NT2/D1 (cell line): ENCODE measurements around the gene ERCC1.

Source experiments
- YY1 ChIP-seq: IDR thresholded peaks from 2 replicates; pipeline ENCODE4 v1.6.1; 2011; ENCODE audit not compliant: insufficient read length, insufficient read depth
- ZNF274 ChIP-seq: IDR thresholded peaks from 2 replicates; pipeline ENCODE4 v1.6.1; 2011; ENCODE audit warnings: mild to moderate bottlenecking, low read depth, low read length

DNA sequence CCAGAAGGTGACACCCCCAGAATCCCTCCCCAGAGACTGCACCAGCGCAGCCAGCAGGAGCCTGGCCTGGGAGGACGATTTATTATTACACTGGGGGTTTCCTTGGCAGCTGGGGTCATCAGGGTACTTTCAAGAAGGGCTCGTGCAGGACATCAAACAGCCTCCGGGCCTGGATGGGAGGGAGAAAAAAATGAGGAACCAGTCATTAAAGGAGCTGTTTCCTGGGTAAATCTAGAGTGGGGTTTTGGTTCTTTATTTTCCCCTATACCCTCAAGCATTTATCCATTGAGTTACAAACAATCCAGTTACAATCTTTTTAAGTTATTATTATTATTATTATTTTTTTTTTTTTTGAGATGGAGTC lies 14.2 kb downstream of the ERCC1 start:
- TF ChIP-seq ZNF274 (no peak), YY1 (no peak)
